ENCODE results near the gene ELMO1.

The ELMO1 gene

DNA sequence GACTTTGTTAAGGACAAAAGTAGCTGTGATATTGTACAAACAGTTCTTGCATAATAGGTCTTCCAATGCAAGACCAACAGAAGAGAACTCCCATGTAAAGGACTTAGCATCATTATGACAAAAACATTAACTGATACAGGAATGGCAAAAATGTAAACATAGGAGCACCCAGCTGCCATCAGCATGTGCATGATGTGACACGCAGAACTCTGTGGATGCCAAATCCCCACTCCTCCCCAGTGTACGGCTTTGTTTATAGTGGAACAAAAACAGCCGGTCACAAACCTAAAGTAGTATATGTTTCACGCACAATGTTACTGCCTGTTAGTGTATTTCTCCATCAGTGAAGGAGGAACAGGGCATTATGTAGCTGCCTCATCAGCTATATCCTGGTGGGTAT is 408.3 kb downstream of the ELMO1 start:
- DNase-seq (ENCODE audit: low spot score): no peak
- Histone ChIP-seq H3K4me3 (no peak overlapping the region), H3K27ac (no peak overlapping the region)
- TF ChIP-seq, protein P1, sequence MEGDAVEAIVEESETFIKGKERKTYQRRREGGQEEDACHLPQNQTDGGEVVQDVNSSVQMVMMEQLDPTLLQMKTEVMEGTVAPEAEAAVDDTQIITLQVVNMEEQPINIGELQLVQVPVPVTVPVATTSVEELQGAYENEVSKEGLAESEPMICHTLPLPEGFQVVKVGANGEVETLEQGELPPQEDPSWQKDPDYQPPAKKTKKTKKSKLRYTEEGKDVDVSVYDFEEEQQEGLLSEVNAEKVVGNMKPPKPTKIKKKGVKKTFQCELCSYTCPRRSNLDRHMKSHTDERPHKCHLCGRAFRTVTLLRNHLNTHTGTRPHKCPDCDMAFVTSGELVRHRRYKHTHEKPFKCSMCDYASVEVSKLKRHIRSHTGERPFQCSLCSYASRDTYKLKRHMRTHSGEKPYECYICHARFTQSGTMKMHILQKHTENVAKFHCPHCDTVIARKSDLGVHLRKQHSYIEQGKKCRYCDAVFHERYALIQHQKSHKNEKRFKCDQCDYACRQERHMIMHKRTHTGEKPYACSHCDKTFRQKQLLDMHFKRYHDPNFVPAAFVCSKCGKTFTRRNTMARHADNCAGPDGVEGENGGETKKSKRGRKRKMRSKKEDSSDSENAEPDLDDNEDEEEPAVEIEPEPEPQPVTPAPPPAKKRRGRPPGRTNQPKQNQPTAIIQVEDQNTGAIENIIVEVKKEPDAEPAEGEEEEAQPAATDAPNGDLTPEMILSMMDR (IDR thresholded peaks at IDR 0.05): no peak

DNA sequence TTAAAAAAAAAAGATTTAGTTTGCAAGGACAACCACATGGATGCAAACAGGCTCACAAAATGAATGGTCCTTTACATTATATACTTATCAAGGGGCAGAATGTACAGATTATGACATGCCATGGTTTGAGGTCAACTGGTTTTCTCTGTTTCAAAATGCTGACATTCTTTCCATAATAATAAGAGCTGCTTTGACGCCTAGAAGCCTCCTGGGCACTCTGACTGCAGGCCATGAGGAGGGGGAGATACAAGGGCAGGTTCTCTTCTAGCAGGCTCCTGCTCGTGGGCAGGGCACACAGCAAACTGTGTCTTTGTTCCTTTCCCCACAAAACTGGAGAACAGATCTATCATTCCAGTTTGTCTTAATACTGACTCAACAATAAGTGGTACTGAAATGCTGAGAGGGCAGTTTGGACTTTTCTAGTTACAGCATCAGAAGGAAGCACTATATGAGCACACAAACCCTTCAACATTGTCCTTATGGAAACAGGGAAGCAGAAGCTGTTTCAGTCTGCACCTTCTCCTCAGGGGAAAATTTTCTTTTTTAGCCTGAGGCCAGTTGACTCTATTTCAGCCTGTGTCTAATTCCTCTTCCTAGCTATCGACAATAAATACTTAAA is 409.4 kb downstream of the ELMO1 start:
- DNase-seq (ENCODE audit: low spot score): no peak
- H3K27ac ChIP-seq: no peak overlapping the region
- TF ChIP-seq, protein P1 (IDR thresholded peaks at IDR 0.05): no peak
- no peak overlapping the region for H3K4me3 ChIP-seq

DNA sequence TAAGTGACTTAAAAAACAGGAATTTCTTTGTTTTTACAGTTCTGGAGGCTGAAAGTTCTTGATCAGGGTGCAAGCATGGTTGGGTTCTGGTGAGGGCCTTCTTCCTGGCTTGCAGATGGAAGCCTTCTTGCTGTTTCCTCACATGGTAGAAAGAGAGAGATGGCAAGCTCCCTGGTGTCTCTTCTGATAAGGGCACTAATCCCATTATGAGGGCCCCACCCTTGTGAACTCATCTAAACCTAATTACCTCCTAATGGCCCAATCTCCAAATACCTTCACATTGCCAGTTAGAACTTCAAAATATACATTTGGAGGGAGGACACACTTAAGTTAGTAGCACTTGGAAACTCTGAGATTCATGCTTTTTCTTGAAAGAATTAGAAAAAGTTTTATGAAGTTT is 410.0 kb downstream of the ELMO1 start:
- TF ChIP-seq, protein P1 (IDR thresholded peaks at IDR 0.05): no peak
- H3K4me3 ChIP-seq: no peak overlapping the region
- no peak for DNase-seq (ENCODE audit: low spot score)
- H3K27ac ChIP-seq: no peak overlapping the region

DNA sequence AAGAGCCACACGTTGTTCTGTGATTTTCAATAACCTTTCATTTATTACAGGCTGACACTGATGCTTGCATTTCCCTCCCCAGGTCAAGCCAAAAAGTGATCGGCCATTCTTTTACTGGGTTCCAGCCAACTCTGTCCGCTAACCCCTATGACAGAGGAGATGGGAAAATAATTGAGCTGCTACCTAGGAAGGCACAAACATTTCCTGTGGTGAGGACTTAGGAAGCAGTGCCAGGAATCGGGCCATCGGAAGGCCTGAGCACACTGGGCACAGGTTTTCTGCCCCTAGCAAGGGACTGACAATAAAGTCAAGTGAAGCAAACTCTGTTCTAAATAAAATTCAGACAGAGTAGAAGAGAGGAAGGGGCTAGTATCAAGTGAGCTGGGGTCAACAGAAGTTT is 411.4 kb downstream of the ELMO1 start:
- no peak for DNase-seq (ENCODE audit: low spot score)
- TF ChIP-seq, protein P1 (IDR thresholded peaks at IDR 0.05): no peak
- H3K27ac ChIP-seq: no peak overlapping the region
- H3K4me3 ChIP-seq: no peak overlapping the region

DNA sequence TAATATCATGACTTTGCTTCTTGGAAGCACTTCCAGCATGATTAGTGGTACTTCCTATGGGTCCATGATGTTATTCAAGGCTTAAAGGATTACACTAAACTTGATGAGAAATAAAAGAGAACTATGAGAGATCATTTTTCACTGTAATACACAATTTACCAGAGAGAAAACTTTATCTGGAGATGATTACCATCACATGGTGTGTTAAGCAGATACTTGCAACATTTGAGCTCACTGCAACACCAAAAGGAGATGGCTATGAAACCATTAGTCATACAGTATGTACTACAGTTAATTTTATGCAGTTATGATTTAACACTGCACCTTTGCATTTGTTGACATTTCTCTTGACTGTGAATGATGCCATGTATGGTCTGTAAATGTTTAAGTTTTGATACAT is 413.0 kb downstream of the ELMO1 start:
- Histone ChIP-seq H3K27ac (no peak overlapping the region), H3K4me3 (no peak overlapping the region)
- no peak for DNase-seq (ENCODE audit: low spot score)

DNA sequence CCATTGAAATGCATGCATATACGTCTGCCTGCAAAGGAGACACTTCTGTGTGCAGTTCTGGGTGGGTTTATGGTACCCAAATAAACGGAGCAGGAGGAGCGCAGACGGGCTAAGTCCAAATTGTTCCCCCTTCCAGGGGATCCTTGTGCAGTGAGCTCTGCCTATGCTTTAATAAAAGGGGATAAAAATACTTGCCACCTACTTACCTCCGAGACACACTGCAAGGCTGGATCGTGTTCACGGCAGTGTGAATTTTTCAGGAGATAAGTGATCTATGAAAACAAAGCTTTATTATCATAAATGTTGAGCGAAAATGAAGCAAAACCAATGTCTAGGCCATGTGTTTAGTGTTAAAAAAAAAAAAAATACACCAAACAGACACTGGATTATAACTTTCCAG is 415.5 kb downstream of the ELMO1 start:
- Histone ChIP-seq H3K4me3 (no peak overlapping the region), H3K27ac (peak overlapping the region in 1 of 2 donors; percentile 88)
- no peak for DNase-seq (ENCODE audit: low spot score)
- TF ChIP-seq, protein P1 (IDR thresholded peaks at IDR 0.05): no peak

More for the DNA sequence above, 413.0 kb downstream of the ELMO1 start:
- TF ChIP-seq, protein P1 (IDR thresholded peaks at IDR 0.05): no peak

DNA sequence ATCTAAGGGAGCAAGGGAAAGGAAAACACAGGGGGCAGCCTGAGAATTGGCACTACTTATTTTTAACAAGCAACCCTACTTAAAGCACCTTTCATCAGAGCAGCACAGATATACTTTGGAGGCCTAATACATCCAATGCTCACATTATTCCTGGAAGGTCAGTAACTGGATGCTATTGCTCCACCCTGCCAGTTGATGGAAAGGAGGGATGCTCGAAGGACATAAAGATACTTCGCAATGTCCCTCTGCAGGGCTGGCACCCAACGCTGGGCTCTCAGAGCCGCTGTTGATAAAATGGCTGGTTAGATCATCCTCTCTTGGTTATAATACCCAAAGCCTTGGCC is 416.4 kb downstream of the ELMO1 start:
- H3K27ac ChIP-seq: peak overlapping the region; percentile 61 to 88
- DNase-seq (ENCODE audit: low spot score): no peak
- H3K4me3 ChIP-seq: no peak overlapping the region
- TF ChIP-seq, protein P1 (IDR thresholded peaks at IDR 0.05): no peak
